Mononuclear cell (primary cell): ENCODE measurements around the gene PDE10A. TPM values are rescaled to one million over a fixed set of nuclear protein-coding genes. Genes with fewer than 3 reads are reported as not detected.

ENCODE experiments used
- H3K27me3 ChIP-seq: 2 replicates; pipeline ENCODE4 v1.6.0; 2011; ENCODE audit warnings: low read length, control low read depth; ENCODE audit not compliant: insufficient read depth
- H3K4me1 ChIP-seq: 2 replicates; pipeline ENCODE4 v1.5.1; 2011; ENCODE audit warnings: mild to moderate bottlenecking, low read length, control low read depth; ENCODE audit not compliant: insufficient read depth
- H3K4me3 ChIP-seq: 2 replicates; pipeline ENCODE4 v1.5.1; 2011; ENCODE audit warnings: mild to moderate bottlenecking, low read length, moderate library complexity
- H3K9me3 ChIP-seq: 2 replicates; pipeline ENCODE4 v1.5.1; 2011; ENCODE audit warnings: low read depth, mild to moderate bottlenecking, control low read depth, low read length
- total RNA-seq: library from RNA; depleted of rRNA; stranded (reverse); fragments of >200 nt; gene quantifications from one replicate; pipeline ENCODE4 v1.2.3, GENCODE V29; 2012

The PDE10A gene
- 0.10 TPM for total RNA-seq

DNA sequence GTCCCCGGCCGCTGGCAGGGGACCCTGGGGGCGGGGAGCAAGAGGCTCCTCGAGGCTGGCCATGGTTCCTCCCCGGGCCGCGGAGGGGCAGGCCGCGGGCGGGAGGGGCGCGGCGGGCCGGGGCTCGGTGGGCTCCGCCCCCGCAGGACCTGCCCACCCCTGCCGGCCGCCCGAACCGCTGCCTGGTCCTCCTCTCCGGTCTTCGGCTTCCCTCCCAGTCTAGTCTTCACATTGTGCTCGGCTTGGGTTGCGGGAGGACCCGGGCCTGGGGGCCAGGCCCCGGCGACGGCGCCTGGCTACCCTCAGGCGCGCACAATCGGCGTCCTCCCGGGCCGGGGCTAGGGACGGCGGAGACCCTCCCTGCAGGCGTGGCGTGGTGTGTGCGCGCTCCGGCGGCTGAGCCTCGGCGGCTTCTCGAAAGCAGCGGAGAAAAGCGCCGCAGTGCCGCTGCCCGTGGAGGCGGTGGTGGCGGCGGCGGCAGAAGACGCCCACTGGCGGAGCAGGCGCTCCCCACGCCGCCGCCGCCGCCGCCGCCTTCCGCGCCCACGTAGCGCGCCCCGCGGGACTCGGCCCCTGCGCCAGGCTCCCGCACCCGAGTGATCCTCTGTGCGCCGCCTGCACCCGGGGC, at the start of gene PDE10A:
Gene PDE10A, minus strand, starts transcription at position 493 of the 628 bp plus-strand sequence. Its CDS starts 430 bp downstream, at position 63.
- no peak within 1 kb of the TSS for H3K4me3 ChIP-seq
- H3K27me3 ChIP-seq: peaks cover 53% of the 10 kb centered on the region
- H3K9me3 ChIP-seq: no peaks in the 10 kb centered on the region
- no peaks in the 10 kb centered on the region for H3K4me1 ChIP-seq

DNA sequence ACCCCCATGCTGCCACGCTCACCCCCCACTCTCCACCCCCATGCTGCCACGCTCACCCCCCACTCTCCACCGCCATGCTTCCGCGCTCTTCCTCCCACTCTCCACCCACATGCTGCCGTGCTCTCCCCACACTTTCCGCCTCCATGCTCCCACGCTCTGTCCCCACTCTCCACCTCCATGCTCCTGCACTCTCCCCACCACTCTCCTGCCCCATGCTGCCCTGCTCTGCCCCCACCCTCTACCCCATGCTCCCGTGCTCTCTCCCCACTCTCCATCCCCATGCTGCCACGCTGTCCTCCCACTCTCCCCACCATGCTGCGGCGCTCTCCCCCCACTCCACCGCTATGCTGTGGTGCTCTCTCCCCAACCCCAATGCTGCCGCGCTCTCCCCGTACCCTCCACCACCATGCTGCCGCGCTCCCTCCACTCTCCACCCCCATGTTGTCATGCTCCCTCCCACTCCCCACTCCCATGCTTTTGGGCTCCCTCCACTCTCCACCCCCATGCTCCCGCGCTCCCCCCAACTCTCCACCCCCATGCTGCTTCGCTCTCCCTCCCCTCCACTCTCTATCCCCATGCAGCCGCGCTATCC, 46.0 kb upstream of the PDE10A start:
- no peaks in the 10 kb centered on the region for H3K4me1 ChIP-seq
- H3K4me3 ChIP-seq: no peak overlapping the region
- H3K9me3 ChIP-seq: no peaks in the 10 kb centered on the region
- no peaks in the 10 kb centered on the region for H3K27me3 ChIP-seq

DNA sequence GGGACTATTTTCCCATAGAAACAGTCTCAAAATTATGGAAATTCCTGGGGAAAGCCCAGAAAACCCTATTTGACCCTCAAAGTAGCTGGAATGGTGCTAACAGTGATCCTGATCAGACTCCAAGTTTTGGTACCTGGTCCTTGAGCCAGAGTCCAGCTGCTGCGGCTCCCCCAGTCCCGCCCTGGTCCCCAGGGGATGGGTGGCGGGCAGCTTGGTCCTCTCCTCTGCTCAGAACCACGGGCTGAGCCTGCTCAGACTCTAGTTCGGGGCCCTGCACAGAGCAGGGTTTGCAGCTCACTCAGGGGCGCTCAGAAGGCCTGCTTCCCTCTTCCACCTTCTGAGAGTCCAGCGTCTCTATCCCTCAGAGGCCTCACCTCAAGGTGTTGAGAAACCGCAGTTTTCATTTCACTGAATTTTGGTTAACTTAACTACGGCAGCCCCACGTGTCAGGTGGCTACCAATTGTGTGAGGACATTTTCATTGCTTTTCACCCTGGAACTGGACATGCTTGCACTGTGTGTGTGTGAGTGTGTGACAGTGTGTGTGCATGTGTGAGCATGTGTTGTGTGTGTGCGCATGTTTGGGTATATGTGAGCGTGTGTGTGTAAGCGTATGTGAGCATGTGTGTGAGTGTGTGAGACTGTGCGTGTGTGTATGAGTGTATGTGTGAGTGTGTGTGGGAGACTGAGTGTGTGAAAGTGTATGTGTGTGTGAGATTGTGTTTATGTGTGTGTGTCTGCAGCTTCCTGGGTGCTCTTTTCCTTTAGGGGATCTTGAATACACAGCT, 44.2 kb upstream of the PDE10A start:
- Histone ChIP-seq H3K4me3 (no peak overlapping the region), H3K4me1 (no peaks in the 10 kb centered on the region), H3K27me3 (no peaks in the 10 kb centered on the region), H3K9me3 (no peaks in the 10 kb centered on the region)

GRCh38 chr6:165705941-165706340, 42.9 kb upstream of the PDE10A start:
- Histone ChIP-seq H3K27me3 (no peaks in the 10 kb centered on the region), H3K9me3 (no peaks in the 10 kb centered on the region), H3K4me1 (no peaks in the 10 kb centered on the region), H3K4me3 (no peak overlapping the region)

DNA sequence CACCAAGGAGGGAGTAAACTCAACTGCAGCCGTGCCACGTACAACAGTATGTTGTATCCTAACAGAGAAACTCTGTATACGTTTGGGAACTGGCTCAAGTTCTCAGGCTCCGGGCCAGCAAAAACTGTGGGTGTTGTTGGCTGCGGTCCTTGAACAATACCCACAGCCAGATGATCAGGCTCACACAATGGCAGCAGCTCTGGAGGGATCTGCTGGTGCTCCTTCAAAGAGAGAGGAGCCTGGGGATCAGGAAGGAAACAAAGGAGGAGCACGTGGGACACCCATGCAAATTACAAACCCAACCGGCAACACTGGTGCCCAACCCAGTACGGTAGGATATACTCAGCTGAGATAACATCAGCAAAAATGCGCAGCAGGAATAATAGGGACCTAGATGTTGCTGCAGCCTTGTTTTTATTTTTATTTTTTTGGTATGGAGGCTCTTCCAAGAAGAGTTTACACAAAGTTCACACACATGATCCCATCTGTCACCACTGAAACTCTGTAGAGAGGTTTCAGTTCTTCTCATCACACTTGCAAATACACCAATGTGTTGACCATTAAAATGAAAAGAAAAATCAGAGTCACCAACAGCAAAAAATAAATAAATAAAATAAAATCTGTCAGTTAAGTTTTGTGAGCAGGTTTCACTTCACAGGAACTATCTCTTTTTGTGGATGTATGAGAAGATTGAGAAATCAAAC, 41.2 kb upstream of the PDE10A start:
- H3K27me3 ChIP-seq: no peaks in the 10 kb centered on the region
- H3K4me3 ChIP-seq: no peak overlapping the region
- no peaks in the 10 kb centered on the region for H3K4me1 ChIP-seq
- no peaks in the 10 kb centered on the region for H3K9me3 ChIP-seq

GRCh38 chr6:165702669-165703068, 39.6 kb upstream of the PDE10A start:
- H3K27me3 ChIP-seq: no peaks in the 10 kb centered on the region
- H3K4me1 ChIP-seq: no peaks in the 10 kb centered on the region
- H3K9me3 ChIP-seq: no peaks in the 10 kb centered on the region
- H3K4me3 ChIP-seq: no peak overlapping the region

GRCh38 chr6:165701564-165702354, 38.7 kb upstream of the PDE10A start:
- H3K4me3 ChIP-seq: no peak overlapping the region
- no peaks in the 10 kb centered on the region for H3K4me1 ChIP-seq
- H3K27me3 ChIP-seq: no peaks in the 10 kb centered on the region
- H3K9me3 ChIP-seq: no peaks in the 10 kb centered on the region

DNA sequence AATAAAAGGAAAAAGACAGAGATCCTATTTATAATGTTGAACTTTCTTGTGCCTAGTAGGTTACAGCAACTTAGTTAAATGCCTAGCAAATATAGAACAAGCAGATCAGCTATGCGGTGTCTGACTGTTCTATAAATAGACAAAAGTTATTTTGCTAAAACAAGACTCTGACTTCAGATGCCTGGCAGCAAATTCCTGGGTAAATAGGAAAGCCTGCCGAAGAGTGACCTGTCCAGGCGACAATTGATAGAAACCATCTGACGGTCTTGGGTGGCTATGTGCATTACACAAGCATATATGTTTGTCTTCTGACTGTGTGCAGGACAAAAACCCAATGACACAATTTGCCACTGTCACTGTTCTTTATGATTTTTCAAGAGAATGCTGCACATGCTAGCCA, 38.0 kb upstream of the PDE10A start:
- Histone ChIP-seq H3K4me1 (no peaks in the 10 kb centered on the region), H3K27me3 (no peaks in the 10 kb centered on the region), H3K4me3 (no peak overlapping the region), H3K9me3 (no peaks in the 10 kb centered on the region)

- Histone ChIP-seq H3K27me3 (no peaks in the 10 kb centered on the region), H3K4me3 (no peak overlapping the region), H3K9me3 (no peaks in the 10 kb centered on the region), H3K4me1 (no peaks in the 10 kb centered on the region)
Measured at GRCh38 chr6:165698868-165699267, 35.8 kb upstream of the PDE10A start.

DNA sequence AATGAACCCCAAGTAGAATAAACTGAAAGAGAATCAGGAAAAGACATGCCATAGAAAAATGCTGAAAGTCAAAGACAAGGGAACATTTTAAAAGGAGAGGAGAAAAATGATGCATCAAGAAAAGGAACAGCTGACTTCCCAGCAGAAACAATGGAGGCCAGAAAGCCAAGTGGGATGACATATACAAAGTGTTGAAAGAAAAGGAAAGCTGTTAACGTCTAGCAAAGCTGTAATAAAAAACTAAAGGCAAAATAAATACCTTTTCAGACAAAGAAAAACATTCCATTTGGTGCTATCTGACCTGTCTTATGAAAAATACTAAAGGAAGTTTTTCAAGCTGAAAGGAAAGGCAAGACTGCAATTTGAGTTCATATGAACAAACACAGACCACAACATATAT, 34.1 kb upstream of the PDE10A start:
- Histone ChIP-seq H3K4me3 (no peak overlapping the region), H3K4me1 (no peaks in the 10 kb centered on the region), H3K9me3 (no peaks in the 10 kb centered on the region), H3K27me3 (no peaks in the 10 kb centered on the region)

- H3K9me3 ChIP-seq: no peaks in the 10 kb centered on the region
- no peaks in the 10 kb centered on the region for H3K27me3 ChIP-seq
- no peak overlapping the region for H3K4me3 ChIP-seq
- no peaks in the 10 kb centered on the region for H3K4me1 ChIP-seq
Measured at GRCh38 chr6:165695722-165696515, 32.9 kb upstream of the PDE10A start.

DNA sequence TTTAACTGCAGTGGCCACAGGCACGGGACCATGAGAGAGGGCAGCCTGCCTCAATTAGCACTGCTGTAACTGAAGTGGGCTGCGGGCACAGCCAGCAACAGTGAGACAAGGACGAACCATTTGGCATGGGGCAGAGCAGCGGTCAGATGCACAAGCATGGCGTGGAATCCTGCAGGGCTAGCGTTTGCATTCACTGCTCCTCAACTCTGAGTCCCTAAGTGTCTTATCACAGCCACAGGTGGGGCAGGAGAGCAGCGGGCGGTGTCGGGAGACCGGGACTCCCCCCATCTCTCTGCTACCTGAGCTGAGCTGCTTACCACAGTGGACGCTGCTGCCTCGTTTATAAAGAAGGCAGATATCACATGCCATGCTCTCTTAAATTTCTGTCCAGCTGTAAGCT, 31.3 kb upstream of the PDE10A start:
- Histone ChIP-seq H3K4me3 (no peak overlapping the region), H3K4me1 (no peaks in the 10 kb centered on the region), H3K27me3 (no peaks in the 10 kb centered on the region), H3K9me3 (no peaks in the 10 kb centered on the region)

DNA sequence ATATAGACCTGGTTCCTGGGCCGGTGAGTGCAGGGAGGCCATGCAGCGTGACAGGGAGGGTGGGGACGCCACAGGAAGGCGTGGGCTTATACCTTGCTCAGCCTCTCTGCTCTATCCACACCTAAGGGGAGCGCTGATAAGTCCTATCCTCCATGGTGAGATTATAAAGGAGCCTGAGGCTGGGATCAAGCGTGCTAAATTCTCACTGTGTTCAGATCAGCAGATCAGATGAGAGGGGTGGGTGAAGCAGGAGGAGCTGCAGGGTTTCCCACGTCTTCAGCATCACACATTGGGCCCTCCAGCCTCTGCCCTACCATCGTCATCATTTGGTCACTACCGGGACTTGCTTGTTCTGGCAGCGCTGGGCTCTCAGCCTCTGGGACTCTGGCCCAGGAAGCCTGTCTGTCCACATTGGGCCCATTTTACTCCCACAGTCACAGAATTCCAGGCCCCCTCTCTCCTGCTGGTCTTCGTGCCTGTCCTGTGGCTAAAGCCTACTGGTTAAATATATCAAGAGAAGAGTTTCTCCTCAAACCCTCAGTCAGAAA, 29.1 kb upstream of the PDE10A start:
- Histone ChIP-seq H3K9me3 (no peaks in the 10 kb centered on the region), H3K4me1 (no peaks in the 10 kb centered on the region), H3K4me3 (no peak overlapping the region), H3K27me3 (no peaks in the 10 kb centered on the region)

DNA sequence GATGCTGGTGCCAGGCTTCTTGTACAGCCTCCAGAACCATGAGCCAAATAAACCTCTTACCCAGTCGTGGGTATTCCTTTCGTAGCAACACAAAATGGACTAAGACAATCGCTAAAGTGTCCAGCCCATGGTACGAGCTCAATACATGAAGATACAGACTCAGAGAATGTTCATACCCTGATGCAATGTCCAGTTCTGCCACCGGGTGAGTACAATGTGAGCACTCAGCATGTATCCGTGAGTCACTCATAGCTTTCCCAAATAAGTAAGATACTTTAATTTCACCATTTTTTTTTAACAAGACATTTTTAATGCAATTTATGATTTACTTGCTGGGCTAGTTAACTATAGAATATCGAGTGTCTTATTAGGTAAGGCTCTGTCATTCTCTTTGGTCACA, 26.7 kb upstream of the PDE10A start:
- Histone ChIP-seq H3K4me1 (no peaks in the 10 kb centered on the region), H3K27me3 (no peaks in the 10 kb centered on the region), H3K9me3 (no peaks in the 10 kb centered on the region), H3K4me3 (no peak overlapping the region)
